ES-I3 (cell line): ENCODE measurements around the gene TMOD4.
A peak's percentile ranks its signal among the peaks of the same experiment; 100 is the strongest.
"Not testable (repeated sequence)": the region's sequence is repeated elsewhere in the genome, so short reads cannot be mapped to it uniquely, and the experiment has no call there.

Experiments
- H3K36me3 ChIP-seq: 2 replicates; pipeline ENCODE4 v1.6.1; 2013; ENCODE audit warnings: mild to moderate bottlenecking, low read length, control low read depth, moderate library complexity; ENCODE audit not compliant: insufficient read depth
- H3K4me1 ChIP-seq: 2 replicates; pipeline ENCODE4 v1.6.1; 2013; ENCODE audit warnings: mild to moderate bottlenecking, control low read depth, low read length; ENCODE audit not compliant: insufficient read depth
- H3K9ac ChIP-seq: 2 replicates; pipeline ENCODE4 v1.6.1; 2013; ENCODE audit warnings: low read depth, mild to moderate bottlenecking, low read length, moderate library complexity
- H3K9me3 ChIP-seq: 2 replicates; pipeline ENCODE4 v1.6.1; 2013; ENCODE audit warnings: mild to moderate bottlenecking, low read length, moderate library complexity; ENCODE audit not compliant: control insufficient read depth, insufficient read depth

Gene TMOD4

DNA sequence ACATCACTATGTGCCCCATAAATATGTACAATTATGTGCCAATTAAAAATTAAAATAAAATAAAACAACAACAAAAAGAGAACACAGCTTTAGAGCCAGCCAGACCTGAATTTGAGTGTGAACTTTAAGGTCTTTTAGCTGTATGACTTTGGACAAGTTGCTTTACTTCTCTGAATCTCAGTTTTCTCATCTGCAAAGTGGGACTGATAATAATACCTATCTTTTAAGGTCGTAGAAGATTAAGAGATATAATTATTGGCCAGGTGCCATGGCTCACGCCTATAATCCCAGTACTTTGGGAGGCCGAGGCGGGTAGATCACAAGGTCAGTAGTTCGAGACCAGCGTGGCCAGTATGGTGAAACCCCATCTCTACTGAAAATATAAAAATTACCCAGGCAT, 17.5 kb upstream of the TMOD4 start:
- Histone ChIP-seq H3K36me3 (no peaks in the 10 kb centered on the region), H3K9me3 (no peaks in the 10 kb centered on the region), H3K4me1 (peaks cover 8% of the 10 kb centered on the region; the same call in 1 of the 2 replicates), H3K9ac (no peak overlapping the region)

DNA sequence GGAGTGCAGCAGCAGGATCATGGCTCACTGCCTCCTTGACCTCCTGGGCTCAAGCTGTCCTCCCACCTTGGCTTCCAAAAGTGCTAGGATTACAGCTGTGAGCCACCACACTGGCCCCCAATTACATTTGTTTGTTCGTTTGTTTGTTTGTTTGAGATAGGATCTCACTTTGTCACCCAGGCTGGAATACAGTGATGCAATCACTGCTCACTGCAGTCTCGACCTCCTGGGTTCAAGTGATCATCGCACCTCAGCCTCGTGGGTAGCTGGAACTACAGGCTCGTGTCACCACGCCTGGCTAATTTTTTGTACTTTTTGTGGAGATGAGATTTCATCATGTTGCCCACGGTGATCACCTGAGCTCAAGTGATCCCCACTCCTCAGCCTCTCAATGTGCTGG, 16.3 kb upstream of the TMOD4 start:
- Histone ChIP-seq H3K9ac (no peak overlapping the region), H3K9me3 (no peaks in the 10 kb centered on the region), H3K4me1 (peaks cover 5% of the 10 kb centered on the region; the same call in 1 of the 2 replicates), H3K36me3 (no peaks in the 10 kb centered on the region)

DNA sequence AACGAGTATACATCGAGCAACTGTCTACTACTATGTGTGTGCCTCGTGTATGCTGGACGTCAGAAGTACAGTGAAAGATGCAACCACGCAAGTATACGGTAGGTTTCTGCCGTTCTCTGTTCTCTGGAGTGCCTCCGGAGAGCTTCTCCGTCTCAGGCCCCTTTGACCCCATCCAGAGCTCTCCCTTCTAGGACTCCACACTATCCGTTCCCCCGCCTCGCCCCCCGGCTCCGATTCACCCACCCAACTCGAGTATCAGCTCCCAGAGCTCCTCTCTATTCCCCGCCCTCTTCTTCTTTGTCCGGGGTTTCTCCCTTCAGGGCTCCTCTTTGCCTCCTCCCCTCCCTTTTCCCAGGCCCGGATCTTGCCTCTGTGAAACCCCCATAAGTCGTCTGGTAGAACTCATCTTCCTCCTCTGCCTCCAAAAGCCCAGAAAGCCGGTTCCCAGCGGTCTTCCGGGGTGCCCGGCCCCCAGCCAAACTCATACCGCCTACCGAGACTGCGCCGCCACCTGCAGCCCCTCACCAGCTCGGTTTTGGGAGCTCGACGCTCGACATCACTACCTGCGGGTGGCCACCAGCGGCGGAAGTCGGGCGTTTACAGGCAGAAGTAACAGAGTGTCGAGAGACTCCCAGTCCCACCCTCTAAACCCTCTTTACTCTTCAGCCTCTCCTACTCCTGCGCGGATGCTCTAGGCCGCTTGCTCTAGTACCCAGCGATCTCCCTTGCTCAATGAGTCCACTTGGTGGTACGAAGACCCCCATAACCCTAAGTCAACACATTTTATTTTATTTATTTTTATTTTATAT, 14.1 kb upstream of the TMOD4 start, which contains the start of gene VPS72:
Gene VPS72, minus strand, starts transcription at position 561 of the 809 bp plus-strand sequence. Its CDS starts 76 bp downstream, at position 485.
- H3K9ac ChIP-seq, result peak within 1 kb of the TSS; percentile 99
- H3K4me1 ChIP-seq, result peaks cover 5% of the 10 kb centered on the region; the same call in 1 of the 2 replicates
- peaks cover 7% of the 10 kb centered on the region; the same call in 1 of the 2 replicates for H3K36me3 ChIP-seq
- H3K9me3 ChIP-seq, result no peaks in the 10 kb centered on the region

DNA sequence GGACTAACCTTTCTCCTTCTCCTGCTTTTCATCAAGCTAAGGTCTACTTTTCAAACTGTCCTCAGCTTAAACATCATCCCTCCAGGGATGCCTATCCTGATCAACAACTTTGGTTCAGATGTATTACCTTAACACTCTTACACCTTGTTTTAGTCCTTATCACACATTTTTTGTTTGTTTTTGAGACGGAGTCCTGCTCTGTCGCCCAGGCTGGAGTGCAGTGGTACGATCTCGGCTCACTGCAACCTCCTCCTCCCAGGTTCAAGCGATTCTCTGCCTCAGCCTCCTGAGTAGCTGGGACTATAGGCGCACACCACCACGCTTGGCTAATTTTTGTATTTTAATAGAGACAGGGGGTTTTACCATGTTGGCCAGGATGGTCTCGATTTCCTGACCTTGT, 12.9 kb upstream of the TMOD4 start:
- Histone ChIP-seq H3K36me3 (peaks cover 11% of the 10 kb centered on the region; the same call in 1 of the 2 replicates), H3K9ac (peak overlapping the region; percentile 99; the same call in 1 of the 2 replicates)
- H3K9me3 ChIP-seq, H3K4me1 ChIP-seq: not testable (repeated sequence)

DNA sequence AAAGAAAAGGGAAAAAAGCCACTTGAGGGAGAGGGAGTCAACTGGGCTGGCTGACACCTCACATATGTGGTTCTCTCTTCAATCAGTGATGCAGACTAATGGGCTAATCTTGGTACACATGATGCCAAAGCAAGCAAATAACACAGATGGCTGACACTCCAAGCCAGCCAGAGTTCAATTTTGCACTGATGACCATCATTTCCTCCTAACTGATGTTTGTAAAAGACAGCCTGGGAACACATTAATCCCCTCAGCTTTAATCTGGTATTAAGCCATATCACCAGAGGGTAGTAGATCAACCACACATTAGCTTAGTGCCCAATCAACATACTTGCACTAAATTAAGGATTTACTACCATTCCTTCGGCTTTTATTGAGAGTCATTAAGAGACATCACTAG, 11.4 kb upstream of the TMOD4 start:
- H3K4me1 ChIP-seq, result no peaks in the 10 kb centered on the region
- peaks cover 17% of the 10 kb centered on the region; the same call in 1 of the 2 replicates for H3K36me3 ChIP-seq
- no peak overlapping the region for H3K9ac ChIP-seq
- no peaks in the 10 kb centered on the region for H3K9me3 ChIP-seq

DNA sequence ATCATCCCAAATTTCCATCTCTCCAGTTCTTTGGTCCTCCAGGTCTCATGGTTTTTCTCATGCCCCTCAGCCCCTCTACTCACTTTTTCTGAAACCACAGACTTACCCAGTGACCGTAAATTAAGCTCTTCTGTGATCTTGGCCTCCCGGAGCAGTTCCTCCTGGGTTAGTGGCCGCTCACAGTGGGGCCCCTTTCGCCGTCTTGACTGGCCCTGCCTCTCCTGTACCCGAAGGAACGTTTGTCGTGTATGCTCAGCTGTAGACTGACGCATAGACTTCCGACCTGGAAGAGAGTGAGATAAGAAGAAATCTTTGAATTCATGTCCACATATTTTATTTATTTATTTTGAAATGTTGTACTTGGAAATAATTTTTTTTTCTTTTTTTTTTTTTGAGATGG, 8.4 kb upstream of the TMOD4 start:
- H3K36me3 ChIP-seq, result peaks cover 21% of the 10 kb centered on the region
- H3K9me3 ChIP-seq, result no peaks in the 10 kb centered on the region
- H3K4me1 ChIP-seq, result no peaks in the 10 kb centered on the region
- H3K9ac ChIP-seq, result no peak overlapping the region

DNA sequence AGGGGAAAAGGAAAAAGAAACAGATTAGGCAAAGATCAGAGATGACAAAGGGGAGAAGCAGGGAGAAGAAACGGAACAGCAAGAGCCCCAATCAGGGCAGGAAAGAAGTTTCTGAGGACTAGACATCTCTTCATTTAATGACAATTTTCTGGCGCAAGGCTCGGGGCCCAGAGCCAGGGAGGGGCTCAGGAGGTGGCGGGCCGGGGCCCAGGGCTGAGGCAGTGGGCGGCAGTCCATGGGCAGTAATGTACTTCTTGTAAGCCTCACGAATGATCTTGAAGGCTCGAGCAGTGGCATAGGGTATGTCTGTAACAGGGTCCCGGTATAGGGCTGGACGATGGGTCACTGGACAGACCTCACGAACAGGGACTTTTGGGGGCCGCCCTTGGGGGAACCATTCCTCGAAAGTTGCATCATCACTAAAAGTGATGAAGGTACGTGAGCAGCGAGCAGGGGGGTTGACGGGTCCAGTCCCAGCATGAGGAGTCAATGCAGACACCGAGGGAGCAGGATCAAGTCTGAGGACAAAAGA, 799 bp upstream of the TMOD4 start:
- peaks cover 12% of the 10 kb centered on the region for H3K36me3 ChIP-seq
- H3K9me3 ChIP-seq, result no peaks in the 10 kb centered on the region
- no peaks in the 10 kb centered on the region for H3K4me1 ChIP-seq
- H3K9ac ChIP-seq, result no peak overlapping the region

DNA sequence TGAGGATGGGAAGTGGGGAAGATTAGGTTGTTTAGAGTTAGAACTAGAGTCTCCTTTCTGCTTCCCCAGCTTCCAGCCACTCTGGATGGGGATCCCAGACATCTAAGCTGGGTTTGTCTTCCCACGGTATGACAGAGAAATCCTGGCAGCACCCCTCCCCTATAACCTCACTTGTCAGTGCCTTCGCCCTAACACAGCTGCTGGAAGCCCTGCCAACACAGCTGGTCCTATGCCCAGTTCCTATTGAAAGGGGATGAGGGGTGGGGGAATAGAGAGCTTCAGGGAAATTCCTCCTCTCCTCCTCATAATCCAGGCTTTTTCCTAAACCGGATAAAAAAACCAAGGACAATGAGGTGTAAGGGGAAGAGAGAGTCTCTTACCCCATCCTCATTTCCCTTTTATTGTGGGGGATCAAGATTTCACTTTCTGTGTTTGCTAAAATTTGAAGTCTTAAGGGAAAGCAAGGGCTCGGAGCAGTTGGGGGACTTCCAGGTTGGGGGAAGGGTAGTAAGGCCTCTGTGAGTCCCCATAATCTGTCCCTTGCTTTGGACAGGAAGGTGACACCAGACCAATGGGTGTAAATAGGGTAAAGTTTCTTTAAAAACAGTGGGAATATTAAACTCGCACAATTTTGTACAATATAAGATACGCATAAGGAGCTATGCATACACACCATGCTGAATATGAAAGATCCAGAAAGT, 590 bp downstream of the TMOD4 start:
- no peaks in the 10 kb centered on the region for H3K9me3 ChIP-seq
- peaks cover 9% of the 10 kb centered on the region for H3K36me3 ChIP-seq
- H3K9ac ChIP-seq, result no peak overlapping the region
- no peaks in the 10 kb centered on the region for H3K4me1 ChIP-seq

DNA sequence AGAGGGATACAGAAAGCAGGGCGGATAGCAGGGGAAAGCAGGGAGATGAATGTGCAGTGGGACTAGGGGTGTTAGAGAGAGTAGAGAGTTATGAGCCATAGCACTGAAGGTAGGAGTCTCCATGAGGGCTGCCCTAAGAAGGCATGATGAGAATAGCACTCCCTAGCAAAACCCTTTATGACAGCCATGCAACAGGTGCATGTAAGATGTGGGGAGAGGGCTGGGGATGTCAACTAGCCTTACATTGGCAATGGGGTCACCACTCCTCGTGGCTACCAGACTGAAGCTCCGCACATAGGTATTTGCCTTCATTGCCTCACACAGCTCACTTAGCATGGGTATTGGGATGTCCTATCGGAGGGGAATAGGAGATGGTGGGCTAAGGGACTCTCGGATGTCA, 4.6 kb downstream of the TMOD4 start:
- no peaks in the 10 kb centered on the region for H3K4me1 ChIP-seq
- H3K36me3 ChIP-seq, result peaks cover 5% of the 10 kb centered on the region; the same call in 1 of the 2 replicates
- no peak overlapping the region for H3K9ac ChIP-seq
- no peaks in the 10 kb centered on the region for H3K9me3 ChIP-seq

DNA sequence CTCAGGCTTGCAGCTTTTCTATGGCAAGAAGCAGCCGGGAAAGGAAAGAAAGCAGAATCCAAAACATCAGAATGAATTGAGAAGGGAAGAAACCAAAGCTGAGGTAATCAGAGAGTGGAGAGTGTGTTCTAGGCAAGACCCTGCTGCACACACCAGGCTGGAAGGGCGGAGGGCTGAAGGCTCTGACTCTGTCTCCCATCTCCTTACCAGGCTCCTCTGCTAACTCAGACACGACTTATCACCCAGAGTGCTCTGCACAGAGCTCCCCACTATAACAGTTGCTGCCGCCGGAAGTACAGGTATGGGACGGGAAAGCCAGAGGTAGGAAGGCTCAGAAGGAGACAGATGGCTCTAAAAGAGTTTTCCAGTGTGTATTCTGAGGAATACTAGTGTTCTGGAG, 8.7 kb downstream of the TMOD4 start:
- Histone ChIP-seq H3K9me3 (no peaks in the 10 kb centered on the region), H3K9ac (0 out of 2 replicates have a peak overlapping the region, but pooled peaks have one; percentile 90), H3K4me1 (peaks cover 9% of the 10 kb centered on the region), H3K36me3 (peaks cover 5% of the 10 kb centered on the region; the same call in 1 of the 2 replicates)

DNA sequence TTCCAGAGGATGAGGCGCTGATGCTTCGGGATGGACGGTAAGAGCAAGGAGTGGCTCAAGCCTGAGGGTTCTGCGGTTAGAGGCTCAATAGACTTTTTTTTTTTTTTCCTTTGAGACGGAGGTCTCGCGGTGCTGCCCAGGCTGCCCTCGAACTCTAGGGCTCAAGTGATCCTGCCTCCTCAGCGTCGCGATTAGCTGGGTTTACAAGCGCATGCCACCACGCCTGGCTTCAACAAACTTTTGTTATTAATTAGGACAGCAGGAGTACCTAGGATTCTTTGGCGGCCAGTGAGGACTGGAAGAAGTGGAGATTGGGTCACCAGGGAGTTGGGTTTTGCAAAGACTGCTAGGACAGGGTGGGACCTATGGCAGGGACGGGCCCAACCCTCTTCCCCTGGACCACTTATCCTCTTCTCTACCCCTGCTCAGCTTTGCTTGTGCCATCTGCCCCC, 9.2 kb downstream of the TMOD4 start:
- H3K36me3 ChIP-seq, result peaks cover 5% of the 10 kb centered on the region; the same call in 1 of the 2 replicates

DNA sequence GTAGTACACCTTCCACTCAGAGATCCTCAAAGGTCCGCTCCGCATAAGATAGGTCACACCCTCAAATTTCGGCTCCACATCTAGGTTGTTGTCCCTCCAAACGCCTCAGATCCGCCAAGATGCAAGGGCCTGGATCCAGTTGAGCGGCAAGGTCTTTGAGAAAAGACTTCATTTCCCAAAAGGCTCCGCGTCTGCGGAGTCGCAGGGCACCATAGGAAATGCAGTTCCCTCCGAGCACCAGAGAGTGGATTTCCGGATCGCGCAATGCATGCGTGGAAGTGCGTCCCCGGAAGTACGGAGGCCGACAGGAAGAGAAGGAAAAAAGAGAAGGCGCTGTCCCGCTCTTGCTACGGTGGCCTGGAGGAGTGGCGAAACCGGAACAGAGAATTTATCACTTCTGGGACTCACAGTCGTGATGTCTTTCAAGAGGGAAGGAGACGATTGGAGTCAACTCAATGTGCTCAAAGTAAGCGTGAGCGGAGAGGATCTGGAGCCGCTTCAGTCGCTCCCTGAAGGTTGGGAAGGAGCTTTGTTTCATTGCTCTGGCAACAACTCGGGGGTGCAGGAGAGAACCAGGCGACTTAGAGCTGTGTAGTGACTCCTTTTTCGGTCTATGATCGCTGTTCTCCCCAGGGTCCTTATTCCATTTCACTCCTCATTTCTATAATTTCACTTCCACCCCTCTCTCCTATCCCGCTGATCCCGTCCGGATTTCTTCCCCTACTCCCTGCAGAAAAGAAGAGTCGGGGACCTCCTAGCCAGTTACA, 9.9 kb downstream of the TMOD4 start, which contains the start of the genes LYSMD1 and SCNM1:
Gene LYSMD1, minus strand, starts transcription at position 165 of the 767 bp plus-strand sequence. CDS start 644 bp downstream, outside the sequence.
Gene SCNM1, plus strand, starts transcription at position 407 of the 767 bp plus-strand sequence. Its CDS starts 9 bp downstream, at position 416.
- Histone ChIP-seq H3K4me1 (peaks cover 9% of the 10 kb centered on the region), H3K9me3 (no peaks in the 10 kb centered on the region), H3K36me3 (peaks cover 5% of the 10 kb centered on the region), H3K9ac (peak within 1 kb of the TSS; percentile 90)

More for the DNA sequence above, 9.2 kb downstream of the TMOD4 start:
- peaks cover 9% of the 10 kb centered on the region for H3K4me1 ChIP-seq
- peak overlapping the region; percentile 90 for H3K9ac ChIP-seq
- no peaks in the 10 kb centered on the region for H3K9me3 ChIP-seq

DNA sequence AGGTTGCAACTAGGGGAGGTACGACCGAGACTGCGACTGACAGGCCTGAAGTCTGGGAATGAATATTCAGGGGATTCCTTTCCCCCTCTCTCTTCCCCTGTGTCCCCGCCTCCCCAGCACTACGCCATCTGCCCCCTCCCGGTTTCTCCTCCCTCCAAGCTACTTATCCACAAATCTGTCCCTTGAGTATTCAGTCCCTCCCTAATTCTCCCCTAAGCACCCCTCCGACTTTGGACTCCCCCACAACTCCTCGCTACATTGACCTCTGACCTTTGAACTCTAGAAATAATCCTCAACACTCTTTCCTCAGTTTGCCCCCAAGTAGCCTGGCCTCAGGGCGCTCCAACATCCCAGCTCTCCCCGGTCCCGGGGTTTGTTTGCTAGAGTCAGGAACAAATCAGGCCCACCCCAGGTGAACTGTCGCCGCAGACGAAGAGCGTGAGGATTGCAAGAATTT, 10.5 kb downstream of the TMOD4 start:
- Histone ChIP-seq H3K36me3 (peaks cover 9% of the 10 kb centered on the region), H3K9me3 (no peaks in the 10 kb centered on the region), H3K9ac (peak overlapping the region; percentile 90), H3K4me1 (peaks cover 9% of the 10 kb centered on the region)
